ENCODE results near the gene AFM. TPM values are rescaled to one million over a fixed set of nuclear protein-coding genes. Genes with fewer than 3 reads are reported as not detected.

Gene AFM
- total and polyA plus RNA-seq, 2 of the 13 experiments (the other 11 are each of a cell fraction or from before 2014, with no cell fraction given), result 0.13 to 1.8 TPM

GRCh38 chr4:73432169-73433000, 49.2 kb upstream of the AFM start (continued):
- TF ChIP-seq THRA (CRISPR knock-in tag; IDR thresholded peaks at IDR 0.05; ENCODE audit: borderline replicate concordance) (peak; percentile 84), JDP2 (CRISPR knock-in tag; IDR thresholded peaks at IDR 0.05; ENCODE audit: borderline replicate concordance) (no peak), STAT5B (CRISPR knock-in tag; IDR thresholded peaks at IDR 0.05) (no peak), PITX1 (CRISPR knock-in tag; IDR thresholded peaks at IDR 0.05) (peak; percentile 73), ZFY (CRISPR knock-in tag; IDR thresholded peaks at IDR 0.05) (no peak), BCL3 (CRISPR knock-in tag; IDR thresholded peaks at IDR 0.05) (no peak), ZNF564 (CRISPR knock-in tag; IDR thresholded peaks at IDR 0.05) (no peak), ZZZ3 (CRISPR knock-in tag; IDR thresholded peaks at IDR 0.05; ENCODE audit: borderline replicate concordance) (no peak), PCBP2 (optimal IDR thresholded peaks at IDR 0.05; ENCODE audit: low read depth, low read length, poor library complexity, severe bottlenecking) (no peak), ERF (CRISPR knock-in tag; IDR thresholded peaks at IDR 0.05) (peak; percentile 69), ISL2 (CRISPR knock-in tag; IDR thresholded peaks at IDR 0.05) (peak; percentile 95), ZFX (CRISPR knock-in tag; IDR thresholded peaks at IDR 0.05; ENCODE audit: low read depth) (no peak), SKIL (CRISPR knock-in tag; IDR thresholded peaks at IDR 0.05; ENCODE audit: borderline replicate concordance) (peak; percentile 40; the same call in 1 of the 2 replicates), YEATS2 (CRISPR knock-in tag; IDR thresholded peaks at IDR 0.05; ENCODE audit: borderline replicate concordance) (no peak), NR3C1 (CRISPR knock-in tag; IDR thresholded peaks at IDR 0.05) (no peak), JUND (CRISPR knock-in tag; IDR thresholded peaks at IDR 0.05) (peak; percentile 90), POGZ (CRISPR knock-in tag; IDR thresholded peaks at IDR 0.05) (peak; percentile 52; the same call in 1 of the 2 replicates), KLF6 (CRISPR knock-in tag; IDR thresholded peaks at IDR 0.05) (peak; percentile 35; the same call in 1 of the 2 replicates), FOXK1 (CRISPR knock-in tag; IDR thresholded peaks at IDR 0.05; ENCODE audit: borderline replicate concordance, low read depth) (peak; percentile 86), ZNF3 (CRISPR knock-in tag; IDR thresholded peaks at IDR 0.05) (peak; percentile 51; the same call in 1 of the 2 replicates), ONECUT2 (CRISPR knock-in tag; IDR thresholded peaks at IDR 0.05) (peak; percentile 76), ZNF354B (CRISPR knock-in tag; IDR thresholded peaks at IDR 0.05) (no peak), ZNF652 (CRISPR knock-in tag; IDR thresholded peaks at IDR 0.05; ENCODE audit: borderline replicate concordance, low read depth) (no peak; the same call in 1 of the 2 replicates), RORA (CRISPR knock-in tag; IDR thresholded peaks at IDR 0.05) (no peak), ZNF792 (CRISPR knock-in tag; IDR thresholded peaks at IDR 0.05) (peak; percentile 60)
- TF ChIP-seq, protein P1, sequence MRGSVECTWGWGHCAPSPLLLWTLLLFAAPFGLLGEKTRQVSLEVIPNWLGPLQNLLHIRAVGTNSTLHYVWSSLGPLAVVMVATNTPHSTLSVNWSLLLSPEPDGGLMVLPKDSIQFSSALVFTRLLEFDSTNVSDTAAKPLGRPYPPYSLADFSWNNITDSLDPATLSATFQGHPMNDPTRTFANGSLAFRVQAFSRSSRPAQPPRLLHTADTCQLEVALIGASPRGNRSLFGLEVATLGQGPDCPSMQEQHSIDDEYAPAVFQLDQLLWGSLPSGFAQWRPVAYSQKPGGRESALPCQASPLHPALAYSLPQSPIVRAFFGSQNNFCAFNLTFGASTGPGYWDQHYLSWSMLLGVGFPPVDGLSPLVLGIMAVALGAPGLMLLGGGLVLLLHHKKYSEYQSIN (CRISPR knock-in tag; IDR thresholded peaks at IDR 0.05; ENCODE audit: borderline replicate concordance), result no peak
